Measurements from ENCODE around the gene SAV1. TPM values are rescaled to one million over a fixed set of nuclear protein-coding genes. Genes with fewer than 3 reads are reported as not detected.

The SAV1 gene
- total RNA-seq, 1 experiment from 2014 or later = 64.1 TPM

GRCh38 chr14:50717811-50718210 is 49.7 kb upstream of the SAV1 start (continued):
- TF ChIP-seq PRDM15 (CRISPR knock-in tag; IDR thresholded peaks at IDR 0.05) (no peak), NFATC4 (CRISPR knock-in tag; IDR thresholded peaks at IDR 0.05) (no peak), ATF6 (CRISPR knock-in tag; IDR thresholded peaks at IDR 0.05) (no peak), IRF2 (CRISPR knock-in tag; IDR thresholded peaks at IDR 0.05; ENCODE audit: borderline replicate concordance, low read depth) (no peak)

GRCh38 chr14:50714450-50715073 is 46.5 kb upstream of the SAV1 start:
- peak; percentile 71 for ATAC-seq
- CTCF ChIA-PET = interaction anchor here (0.6 to 2.0 kb wide), 37 partner anchors 9 to 394 kb away, joined by 3 to 16 read pairs (median 4); partner anchors contain the start of genes ATL1 and TRIM9
- Mint-ChIP-seq H3K4me1 (peaks cover 4% of the 10 kb centered on the region; the same call in 1 of the 2 replicates), H3K36me3 (no peaks in the 10 kb centered on the region), H3K9me3 (no peaks in the 10 kb centered on the region), H3K27ac (no peak overlapping the region), H3K4me3 (no peak overlapping the region), H3K27me3 (ENCODE audit: low read depth) (no peaks in the 10 kb centered on the region)
- POLR2A ChIA-PET = interaction anchor here (0.5 kb wide), 1 partner anchor 22 kb away, joined by 6 read pairs; no protein-coding TSS in a partner anchor
- TF ChIP-seq ETV6 (CRISPR knock-in tag; IDR thresholded peaks at IDR 0.05) = no peak
- 0 out of 2 replicates have a peak, but pooled peaks have one; percentile 10 for TF ChIP-seq ZNF121 (CRISPR knock-in tag; IDR thresholded peaks at IDR 0.05)
- no peak for DNase-seq (ENCODE audit: low spot score)

DNA sequence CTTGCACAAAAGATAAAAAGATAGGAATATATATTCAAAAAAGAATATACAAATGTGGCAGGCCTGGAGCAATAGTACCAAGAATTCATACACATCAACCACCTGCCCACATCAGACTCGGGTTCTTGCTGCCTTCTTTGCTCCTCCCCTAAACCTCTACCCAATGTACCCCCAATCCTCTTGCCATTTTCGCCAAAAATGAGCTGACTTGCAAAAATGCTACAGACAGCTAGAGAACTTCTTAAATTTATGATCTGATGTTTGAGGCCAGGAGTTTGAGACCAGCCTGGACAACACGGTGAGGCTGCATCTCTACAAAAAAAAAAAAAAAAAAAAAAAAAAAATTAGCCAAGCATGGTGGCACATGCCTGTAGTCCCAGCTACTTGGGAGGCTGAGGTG is 42.9 kb upstream of the SAV1 start:
- H3K27me3 Mint-ChIP-seq (ENCODE audit: low read depth) = no peaks in the 10 kb centered on the region
- TF ChIP-seq JAZF1 (CRISPR knock-in tag; IDR thresholded peaks at IDR 0.05) (no peak), E2F5 (CRISPR knock-in tag; IDR thresholded peaks at IDR 0.05) (no peak), ZNF263 (CRISPR knock-in tag; IDR thresholded peaks at IDR 0.05; ENCODE audit: low read depth) (no peak), MXD4 (CRISPR knock-in tag; IDR thresholded peaks at IDR 0.05; ENCODE audit: borderline replicate concordance) (no peak), ESRRA (CRISPR knock-in tag; IDR thresholded peaks at IDR 0.05; ENCODE audit: borderline replicate concordance) (no peak), ATF1 (CRISPR knock-in tag; IDR thresholded peaks at IDR 0.05) (no peak), RORB (CRISPR knock-in tag; IDR thresholded peaks at IDR 0.05) (no peak)
- TF ChIP-seq, protein P1, sequence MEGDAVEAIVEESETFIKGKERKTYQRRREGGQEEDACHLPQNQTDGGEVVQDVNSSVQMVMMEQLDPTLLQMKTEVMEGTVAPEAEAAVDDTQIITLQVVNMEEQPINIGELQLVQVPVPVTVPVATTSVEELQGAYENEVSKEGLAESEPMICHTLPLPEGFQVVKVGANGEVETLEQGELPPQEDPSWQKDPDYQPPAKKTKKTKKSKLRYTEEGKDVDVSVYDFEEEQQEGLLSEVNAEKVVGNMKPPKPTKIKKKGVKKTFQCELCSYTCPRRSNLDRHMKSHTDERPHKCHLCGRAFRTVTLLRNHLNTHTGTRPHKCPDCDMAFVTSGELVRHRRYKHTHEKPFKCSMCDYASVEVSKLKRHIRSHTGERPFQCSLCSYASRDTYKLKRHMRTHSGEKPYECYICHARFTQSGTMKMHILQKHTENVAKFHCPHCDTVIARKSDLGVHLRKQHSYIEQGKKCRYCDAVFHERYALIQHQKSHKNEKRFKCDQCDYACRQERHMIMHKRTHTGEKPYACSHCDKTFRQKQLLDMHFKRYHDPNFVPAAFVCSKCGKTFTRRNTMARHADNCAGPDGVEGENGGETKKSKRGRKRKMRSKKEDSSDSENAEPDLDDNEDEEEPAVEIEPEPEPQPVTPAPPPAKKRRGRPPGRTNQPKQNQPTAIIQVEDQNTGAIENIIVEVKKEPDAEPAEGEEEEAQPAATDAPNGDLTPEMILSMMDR (IDR thresholded peaks at IDR 0.05) = no peak
- ATAC-seq (no peak), DNase-seq (ENCODE audit: low spot score) (no peak)
- CTCF ChIA-PET = interaction anchor here (0.6 to 1.1 kb wide), 3 partner anchors 121 to 151 kb away, joined by 3 read pairs; no protein-coding TSS in a partner anchor
- H3K27ac Mint-ChIP-seq = no peak overlapping the region
- POLR2A ChIA-PET = no interaction called here
- no peaks in the 10 kb centered on the region for H3K36me3 Mint-ChIP-seq
- H3K4me1 Mint-ChIP-seq = no peaks in the 10 kb centered on the region
- no peaks in the 10 kb centered on the region; the same call in 1 of the 2 replicates for H3K9me3 Mint-ChIP-seq
- no peak overlapping the region for H3K4me3 Mint-ChIP-seq
